Measurements from ENCODE around the gene TTLL1.
A peak's percentile ranks its signal among the peaks of the same experiment; 100 is the strongest.

The TTLL1 gene

GRCh38 chr22:43088984-43089717 is at the start of gene TTLL1:
Gene TTLL1 (minus strand): TSS chr22:43089391. CDS start chr22:43075586, 13,805 bp downstream.
- DNase-seq: peak; percentile 79

- no peak for DNase-seq
Observed at GRCh38 chr22:43136801-43137200, 47.6 kb upstream of the TTLL1 start.

DNA sequence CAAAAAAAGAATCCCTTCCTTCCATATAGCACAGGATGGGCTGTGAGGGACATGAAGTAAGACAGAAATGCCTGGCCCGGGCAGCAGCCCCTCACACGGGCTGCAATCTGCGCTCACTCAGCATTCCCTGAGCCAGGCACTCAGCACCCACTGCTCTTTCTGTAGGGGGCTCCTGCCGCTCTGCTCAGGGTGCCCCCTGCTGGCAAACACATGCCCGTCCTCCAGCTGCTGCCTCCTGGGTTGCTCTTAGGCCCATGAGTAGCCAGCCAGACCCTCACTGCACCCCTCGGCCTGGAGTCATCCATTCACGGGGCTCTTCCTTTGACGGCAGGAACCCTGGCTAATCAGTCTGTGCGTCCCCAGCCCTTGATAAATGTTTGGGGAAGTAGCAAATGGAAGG is 47.1 kb upstream of the TTLL1 start:
- DNase-seq: no peak

DNA sequence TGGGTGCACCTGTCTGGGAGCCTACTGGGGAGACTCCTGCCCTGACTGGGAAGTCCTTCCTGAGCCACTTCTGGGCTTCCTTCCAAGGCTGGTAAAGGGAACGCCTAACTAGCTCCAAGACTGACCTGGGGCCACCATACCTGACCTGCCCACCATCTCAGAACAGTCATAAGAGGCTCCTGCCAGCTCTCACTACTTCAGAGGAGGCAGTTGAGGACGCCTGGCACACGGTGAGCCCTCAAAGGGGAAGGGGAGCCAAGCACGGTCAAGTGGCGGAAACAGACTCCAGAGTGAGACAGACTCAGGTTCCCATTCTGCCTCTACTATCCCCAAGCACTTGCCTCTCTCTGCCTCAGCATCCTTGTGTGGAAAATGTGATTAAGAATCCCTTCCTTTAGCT is 46.4 kb upstream of the TTLL1 start:
- DNase-seq: no peak

DNA sequence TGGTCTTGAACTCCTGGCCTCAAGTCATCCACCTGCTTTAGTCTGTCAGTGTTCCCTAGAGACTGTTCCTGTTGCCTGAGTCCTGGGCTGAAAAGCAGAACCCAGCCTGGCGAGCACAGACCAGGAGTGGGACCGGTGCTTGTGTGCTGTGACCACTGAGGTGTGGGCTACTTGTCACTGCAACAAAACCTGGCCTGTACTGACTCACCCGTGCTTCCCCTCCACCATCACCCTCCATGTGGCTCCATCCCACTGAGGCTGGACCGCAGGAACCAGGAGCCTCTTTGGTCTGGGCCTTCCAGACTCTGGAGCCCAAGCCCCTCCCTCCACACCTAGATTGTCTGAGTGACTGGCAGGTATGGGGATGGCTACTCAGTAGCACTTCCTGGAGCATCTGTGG is 45.4 kb upstream of the TTLL1 start:
- no peak for DNase-seq

DNA sequence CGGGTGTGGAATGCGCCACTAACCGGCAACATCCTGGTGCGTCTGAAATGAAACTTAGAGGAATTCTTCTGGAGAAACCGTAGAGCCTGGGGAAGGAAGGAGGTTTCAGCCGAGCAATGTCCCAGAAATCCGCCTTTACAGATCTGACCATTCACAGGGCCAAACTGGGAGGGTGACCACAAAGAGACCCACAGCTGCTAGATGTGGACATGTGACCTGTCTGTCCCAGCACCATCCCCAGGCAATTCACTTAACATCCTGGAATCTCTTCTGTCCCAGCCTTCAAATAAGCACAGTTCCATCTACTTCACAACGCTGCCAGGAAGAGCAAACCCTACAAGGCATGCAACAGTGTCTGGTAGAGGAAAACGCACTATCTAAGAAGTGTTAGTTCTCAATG is 44.2 kb upstream of the TTLL1 start:
- DNase-seq: no peak

DNA sequence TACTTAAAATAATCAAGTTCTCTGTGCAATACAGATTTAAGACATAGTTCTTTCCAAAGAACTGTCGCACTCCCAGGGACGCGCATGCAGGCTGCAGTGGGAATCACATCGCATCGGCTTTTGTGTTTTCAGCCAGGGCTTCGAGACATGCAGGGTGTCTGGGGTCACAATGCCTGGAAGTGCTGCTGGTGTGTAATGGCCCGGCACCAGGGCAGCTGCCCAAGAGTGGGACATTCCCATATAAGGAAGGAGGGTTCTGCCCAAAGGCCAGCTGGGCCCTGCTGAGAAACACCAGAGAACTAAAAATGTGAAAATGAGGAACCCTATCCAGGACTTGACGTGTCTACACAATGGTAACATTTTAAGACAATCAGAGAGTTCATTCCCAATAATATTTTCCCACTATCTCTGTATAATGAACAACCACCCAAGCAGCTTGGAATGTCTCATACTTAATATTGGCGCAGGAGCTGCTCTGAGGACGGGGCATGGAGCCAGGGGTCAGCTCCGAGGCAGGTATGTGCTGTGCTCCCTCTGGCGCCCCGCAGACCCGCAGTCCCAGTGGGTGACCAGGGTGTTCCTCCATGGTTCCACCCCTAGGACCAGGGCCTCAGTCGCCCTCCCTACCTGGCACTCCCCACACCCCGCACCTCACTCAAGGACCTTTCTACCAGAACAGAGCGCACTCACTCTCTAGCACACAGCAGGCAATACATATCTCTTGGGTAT is 42.7 kb upstream of the TTLL1 start:
- no peak for DNase-seq

GRCh38 chr22:43129426-43130425 is 40.5 kb upstream of the TTLL1 start:
- DNase-seq: no peak

DNA sequence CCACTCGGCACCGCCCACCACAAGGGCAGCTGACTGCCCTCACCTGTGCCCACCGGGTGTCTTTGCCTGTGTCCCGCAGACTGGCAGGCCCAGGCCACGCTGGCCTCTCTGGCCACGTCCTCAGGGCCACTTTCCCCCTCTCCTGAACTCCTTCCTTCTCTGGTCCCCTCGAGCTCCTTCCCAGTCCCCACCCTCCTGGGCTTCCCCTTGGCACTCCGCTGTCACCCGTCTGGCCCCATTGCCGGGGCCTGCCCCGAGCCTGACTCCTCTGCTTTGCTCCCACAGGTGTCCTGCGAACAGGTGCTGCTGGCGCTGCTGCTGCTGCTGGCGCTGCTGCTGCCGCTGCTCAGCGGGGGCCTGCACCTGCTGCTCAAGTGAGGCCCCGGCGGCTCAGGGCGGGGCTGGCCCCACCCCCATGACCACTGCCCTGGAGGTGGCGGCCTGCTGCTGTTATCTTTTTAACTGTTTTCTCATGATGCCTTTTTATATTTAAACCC is 39.8 kb upstream of the TTLL1 start:
- no peak for DNase-seq

GRCh38 chr22:43128116-43128515 is 38.9 kb upstream of the TTLL1 start:
- no peak for DNase-seq

DNA sequence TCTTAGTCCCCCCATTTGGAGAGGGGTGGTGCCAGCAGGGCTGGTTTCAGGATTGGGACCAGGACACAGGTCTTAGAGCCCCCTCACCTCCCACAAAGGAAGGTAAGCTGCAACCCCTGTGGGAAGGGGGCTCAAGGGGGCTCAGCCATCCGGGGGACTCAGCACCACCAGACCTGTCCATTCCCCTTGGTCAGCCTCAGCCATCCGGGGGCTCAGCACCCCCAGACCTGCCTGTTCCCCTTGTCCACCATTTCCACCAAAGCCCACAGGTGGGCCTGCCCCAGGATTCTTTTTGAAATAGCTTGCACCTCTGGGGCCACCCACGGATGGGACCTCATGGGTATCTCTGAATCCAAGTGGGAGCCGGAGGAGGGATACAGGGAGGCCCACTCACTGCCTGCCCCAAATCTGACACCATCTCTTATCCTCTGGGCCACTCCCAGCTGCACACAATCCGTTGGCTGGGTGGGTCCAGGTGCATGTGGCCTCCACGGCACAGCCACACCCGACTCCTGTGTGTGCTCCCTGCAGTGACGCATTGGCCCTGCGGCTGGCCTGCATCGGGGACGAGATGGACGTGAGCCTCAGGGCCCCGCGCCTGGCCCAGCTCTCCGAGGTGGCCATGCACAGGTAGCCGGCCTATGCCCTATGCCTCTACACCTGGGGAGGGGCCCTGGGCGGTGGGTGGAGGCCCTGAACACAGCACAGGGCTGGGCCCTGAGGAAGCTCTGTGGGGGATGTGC is 38.1 kb upstream of the TTLL1 start:
- no peak for DNase-seq

DNA sequence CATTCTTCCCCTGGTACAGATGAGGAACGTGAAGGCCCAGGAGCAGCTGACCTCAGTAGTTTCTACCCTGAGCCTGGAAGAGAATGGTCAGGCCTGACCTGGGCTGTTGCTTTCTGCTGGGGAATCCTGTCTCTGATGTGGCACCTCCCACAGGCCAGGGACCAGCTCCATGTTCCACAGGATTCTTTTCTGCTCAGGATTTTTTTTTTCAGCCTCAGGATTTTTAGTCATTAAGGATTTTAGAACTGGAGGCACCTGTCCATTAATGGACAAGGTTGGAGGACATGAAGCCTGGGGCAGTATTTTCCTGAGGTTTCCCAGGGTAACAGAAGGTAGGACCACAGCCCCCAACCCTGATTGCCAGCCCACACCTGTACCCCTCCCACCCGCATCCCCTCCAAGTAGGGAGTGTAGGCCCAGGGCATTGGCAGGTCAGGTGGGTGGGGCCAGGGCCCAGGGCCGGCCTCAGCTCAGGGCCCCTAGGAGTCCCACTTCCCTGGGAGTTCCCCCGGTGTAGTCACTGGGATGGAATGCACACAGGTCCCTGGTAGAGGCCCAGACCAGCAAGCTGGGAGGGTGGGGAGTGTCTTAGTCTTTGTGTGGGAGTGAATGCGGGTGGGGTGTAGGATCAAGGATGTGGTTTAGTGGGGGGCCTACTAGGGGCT is 37.4 kb upstream of the TTLL1 start:
- peak; percentile 89 for DNase-seq

DNA sequence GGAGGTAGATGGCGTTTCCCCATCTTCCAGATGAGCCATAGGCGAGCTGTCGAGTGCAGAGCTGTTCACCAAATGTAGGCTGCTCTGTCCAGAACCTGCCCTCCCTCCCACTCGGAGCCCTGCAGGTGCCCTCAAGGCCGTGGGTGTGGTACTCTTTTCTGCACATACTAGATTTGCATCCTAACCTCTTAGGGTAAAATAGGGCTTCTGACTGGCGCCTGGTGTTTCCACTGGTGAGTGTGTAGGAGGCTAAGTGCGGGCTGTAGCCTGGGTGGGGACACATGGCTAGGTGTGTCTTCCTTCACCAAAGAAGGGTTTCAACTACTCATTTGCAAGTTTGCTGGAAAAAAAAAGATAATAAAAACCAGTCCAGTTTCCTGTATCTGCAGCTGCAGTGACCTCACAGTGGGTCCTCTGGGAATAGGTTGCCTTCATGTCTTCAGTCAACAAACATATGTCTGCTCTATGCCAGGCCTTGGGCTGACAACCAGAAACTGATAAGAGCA is 29.8 kb upstream of the TTLL1 start:
- DNase-seq: no peak

- DNase-seq: no peak
Observed at GRCh38 chr22:43118024-43118849, 29.0 kb upstream of the TTLL1 start.

DNA sequence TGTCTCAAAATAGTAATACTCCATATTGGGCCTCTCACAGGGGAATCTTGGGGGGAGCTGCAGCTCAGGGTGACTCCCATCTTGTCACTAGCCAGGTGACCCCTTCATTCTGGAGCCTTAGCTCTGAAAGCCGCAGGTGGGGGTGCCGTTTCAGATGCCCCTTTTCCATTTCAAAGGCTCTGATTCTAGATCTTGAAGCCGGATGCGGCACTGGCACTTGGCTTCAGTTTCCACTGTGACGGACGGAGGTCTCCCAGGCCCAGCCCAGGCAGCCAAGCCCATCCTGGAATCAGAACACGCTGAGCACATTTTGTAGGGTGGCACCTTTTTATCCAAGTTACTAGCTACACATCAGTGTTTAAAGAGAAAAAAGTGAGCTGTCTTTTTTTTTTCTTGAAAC is 27.7 kb upstream of the TTLL1 start:
- DNase-seq: no peak

GRCh38 chr22:43114958-43115357 is 25.8 kb upstream of the TTLL1 start:
- no peak for DNase-seq

DNA sequence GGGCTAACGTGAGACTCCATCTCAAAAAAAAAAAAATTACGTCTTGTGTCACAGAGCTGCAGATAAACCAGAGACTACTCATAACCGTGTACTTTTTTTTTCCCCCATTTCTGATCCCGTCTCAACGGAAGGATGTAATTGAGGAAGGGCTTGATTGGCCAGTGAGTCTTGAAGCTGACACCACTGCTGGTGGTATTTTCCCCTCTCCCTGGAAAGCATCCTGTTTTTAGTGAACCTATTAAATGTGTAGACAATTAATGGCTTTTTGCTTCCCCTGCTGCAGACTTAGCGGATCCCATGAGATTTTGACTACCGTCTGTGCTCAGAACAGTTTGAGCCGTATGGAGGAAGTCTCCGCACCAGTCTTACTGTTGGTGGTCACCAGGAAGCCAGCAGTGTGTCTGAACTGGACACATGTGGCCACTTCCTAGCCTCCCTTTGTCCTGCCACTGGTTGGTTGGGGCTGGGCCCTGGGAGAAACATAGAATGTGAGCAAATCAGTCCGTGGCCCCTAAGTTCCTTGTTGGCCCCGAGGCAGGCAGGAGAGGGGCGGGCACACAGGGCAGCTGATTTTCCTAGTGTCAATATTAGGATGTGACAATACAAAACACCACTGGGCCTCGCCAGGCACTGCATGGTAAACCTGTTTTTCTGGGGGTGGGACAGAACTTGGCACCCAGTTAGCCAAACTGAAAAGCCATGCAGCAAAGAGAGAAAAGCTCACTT is 24.5 kb upstream of the TTLL1 start:
- DNase-seq: no peak

GRCh38 chr22:43110927-43111623 is 21.9 kb upstream of the TTLL1 start:
- DNase-seq: no peak

DNA sequence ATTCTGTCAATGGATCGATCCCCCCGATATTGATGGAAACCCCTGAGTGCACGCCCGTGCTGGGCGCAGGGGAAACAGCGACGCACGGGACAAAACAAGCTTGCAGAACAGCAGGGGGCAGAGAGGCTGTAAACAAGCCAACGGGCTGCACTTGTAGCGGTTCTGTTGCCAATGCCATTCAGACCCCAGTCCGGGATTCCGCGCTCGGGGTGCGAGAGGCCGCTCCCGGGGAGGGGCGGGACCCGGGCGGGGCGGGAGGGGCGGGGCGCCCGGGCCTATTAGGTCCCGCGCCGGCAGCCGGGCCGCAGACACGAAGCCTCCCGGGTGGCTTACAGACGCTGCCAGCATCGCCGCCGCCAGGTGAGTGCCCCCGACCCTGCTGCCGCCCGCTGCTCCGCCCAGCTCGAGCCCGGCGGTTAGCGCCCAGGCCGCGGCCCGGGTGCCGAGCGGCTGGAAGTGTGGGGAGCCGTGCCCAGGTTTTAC is 21.3 kb upstream of the TTLL1 start, which contains the start of gene BIK:
Gene BIK (plus strand): TSS at position 307 of the 483 bp plus-strand sequence. CDS start 13,273 bp downstream, outside the sequence.
- DNase-seq: no peak

All from NCI-H226 (cell line).